CD14-positive monocyte (primary cell): ENCODE measurements around the gene RANGRF. TPM values are rescaled to one million over a fixed set of nuclear protein-coding genes. Genes with fewer than 3 reads are reported as not detected.
"Not testable (repeated sequence)": the region's sequence is repeated elsewhere in the genome, so short reads cannot be mapped to it uniquely, and the experiment has no call there.

Experiments used
- DNase-seq, 3 donors: peaks; one replicate each; pipeline ENCODE4 v3.0.0-alpha.2; 2011 to 2022
- H2AFZ ChIP-seq: 2 replicates; pipeline ENCODE4 v1.6.0; 2012; ENCODE audit warnings: mild to moderate bottlenecking, low read depth, low read length, inconsistent platforms; ENCODE audit not compliant: insufficient read depth, poor library complexity, severe bottlenecking
- H3K27ac ChIP-seq, 2 donors: 1 replicate in 1 of 2; 2 replicates in 1 of 2; pipeline ENCODE4 v1.5.1; 2012 to 2013; ENCODE audit warnings: low read length in 2 of 2, control low read depth in 1 of 2, inconsistent platforms in 1 of 2, low read depth in 1 of 2, mild to moderate bottlenecking in 1 of 2
- H3K27me3 ChIP-seq, 2 donors: one replicate each; pipeline versions ENCODE4 v1.6.0 to v1.6.1; 2011 to 2013; ENCODE audit warnings: low read length in 2 of 2; ENCODE audit not compliant: control insufficient read depth in 2 of 2, insufficient read depth in 2 of 2
- H3K36me3 ChIP-seq, 2 donors: replicated peaks in 1 of 2; 1 replicate in 1 of 2; 2 replicates in 1 of 2; pipeline versions ENCODE4 v1.5.1 to v1.6.1; 2012 to 2013; ENCODE audit warnings: low read length in 2 of 2, control low read depth in 1 of 2, inconsistent platforms in 1 of 2, mild to moderate bottlenecking in 1 of 2; ENCODE audit not compliant: insufficient read depth in 2 of 2, control insufficient read depth in 1 of 2
- H3K4me1 ChIP-seq, 2 donors: 1 replicate in 1 of 2; 2 replicates in 1 of 2; pipeline versions ENCODE4 v1.5.1 to v1.6.1; 2012 to 2013; ENCODE audit warnings: low read length in 2 of 2, control low read depth in 1 of 2, inconsistent platforms in 1 of 2, mild to moderate bottlenecking in 1 of 2, moderate library complexity in 1 of 2; ENCODE audit not compliant: insufficient read depth in 2 of 2, control insufficient read depth in 1 of 2
- H3K4me2 ChIP-seq: replicated peaks from 2 replicates; pipeline ENCODE3; 2012; ENCODE audit warnings: low read length, moderate library complexity, mild to moderate bottlenecking; ENCODE audit not compliant: poor library complexity, severe bottlenecking; ENCODE audit errors: extremely low read depth
- H3K4me3 ChIP-seq, 3 experiments: fragments of 200-600 bp in 1 of 3; sonication (generic) in 1 of 3; replicated peaks in 1 of 3; 1 replicate in 2 of 3; 2 replicates in 1 of 3; pipeline ENCODE4 v1.5.1; 2011 to 2013; ENCODE audit warnings: low read length in 3 of 3, mild to moderate bottlenecking in 3 of 3, control low read depth in 2 of 3, low read depth in 2 of 3, inconsistent platforms in 1 of 3, moderate library complexity in 1 of 3
- H3K79me2 ChIP-seq: 2 replicates; pipeline ENCODE4 v1.6.0; 2012; ENCODE audit warnings: mild to moderate bottlenecking, control low read depth, inconsistent platforms, low read length, moderate library complexity; ENCODE audit not compliant: insufficient read depth
- H3K9ac ChIP-seq: 2 replicates; pipeline ENCODE4 v1.6.0; 2017; ENCODE audit warnings: low read length, mild to moderate bottlenecking; ENCODE audit not compliant: insufficient read depth, poor library complexity, severe bottlenecking
- H3K9me3 ChIP-seq, 2 donors: replicated peaks in 1 of 2; 1 replicate in 1 of 2; 2 replicates in 1 of 2; pipeline versions ENCODE4 v1.5.1 to v1.6.1; 2012 to 2013; ENCODE audit warnings: low read length in 2 of 2, control low read depth in 1 of 2; ENCODE audit not compliant: control insufficient read depth in 1 of 2, insufficient read depth in 1 of 2
- H4K20me1 ChIP-seq: 2 replicates; pipeline ENCODE4 v1.6.0; 2012; ENCODE audit warnings: mild to moderate bottlenecking, low read length, control low read depth, moderate library complexity; ENCODE audit not compliant: insufficient read depth
- H3K27ac Mint-ChIP-seq, 7 donors: one replicate each; pipeline ENCODE4 v1.8.0; 2020; ENCODE audit warnings: mild to moderate bottlenecking in 7 of 7, mixed read lengths in 7 of 7, moderate library complexity in 6 of 7, inconsistent platforms in 2 of 7
- H3K27me3 Mint-ChIP-seq, 3 donors: one replicate each; pipeline ENCODE4 v1.8.0; 2021 to 2022; ENCODE audit warnings: low read depth in 3 of 3, mild to moderate bottlenecking in 3 of 3, mixed read lengths in 3 of 3, moderate library complexity in 3 of 3, inconsistent platforms in 1 of 3
- H3K36me3 Mint-ChIP-seq, 2 donors: one replicate each; pipeline ENCODE4 v1.8.0; 2020; ENCODE audit warnings: mixed read lengths in 2 of 2, inconsistent platforms in 1 of 2, mild to moderate bottlenecking in 1 of 2
- H3K4me1 Mint-ChIP-seq: one replicate; pipeline ENCODE4 v1.8.0; 2020; ENCODE audit warnings: mild to moderate bottlenecking, mixed read lengths
- H3K4me3 Mint-ChIP-seq, 2 donors: one replicate each; pipeline ENCODE4 v1.8.0; 2020; ENCODE audit warnings: mild to moderate bottlenecking in 2 of 2, mixed read lengths in 2 of 2, moderate library complexity in 1 of 2
- H3K9me3 Mint-ChIP-seq, 7 donors: one replicate each; pipeline ENCODE4 v1.8.0; 2020 to 2022; ENCODE audit warnings: mixed read lengths in 7 of 7, mild to moderate bottlenecking in 6 of 7, moderate library complexity in 6 of 7, inconsistent platforms in 2 of 7
- CTCF ChIP-seq: fragments of 200-600 bp; IDR thresholded peaks from one replicate; pipeline ENCODE4 v1.8.0; 2022; ENCODE audit warnings: antibody characterized with exemption, mild to moderate bottlenecking
- WGBS: methylation state at CpG from one replicate; pipeline ENCODE4 v1.1.5; 2013; ENCODE audit warnings: missing lambda C conversion rate; ENCODE audit not compliant: insufficient coverage; 5-methylcytosine and 5-hydroxymethylcytosine counted together
- intact Hi-C, 2 donors: fragments of 100-400 bp; cut with micrococcal nuclease; formaldehyde crosslinking; loops; one replicate each; pipeline versions ENCODE4 v1.15.0 to v1.15.1; 2023
- polyA plus RNA-seq, 3 donors: library from polyadenylated mRNA; depleted of rRNA in 1 of 3; unstranded in 2 of 3; stranded (reverse) in 1 of 3; fragments of 300-500 nt in 2 of 3; fragments of >200 nt in 1 of 3; fragmentation: Illumina TruSeq in 2 of 3; gene quantifications; 1 replicate in 2 of 3; 2 replicates in 1 of 3; pipeline ENCODE4 v1.2.3, GENCODE V29; 2012 to 2021

Gene RANGRF
- polyA plus RNA-seq, 3 donors, result 27.3 to 34.3 (median 31.7) TPM

GRCh38 chr17:8249621-8250500, 38.6 kb upstream of the RANGRF start:
- peaks cover 45% of the 10 kb centered on the region for H3K79me2 ChIP-seq

GRCh38 chr17:8251411-8251810, 37.1 kb upstream of the RANGRF start:
- H3K4me2 ChIP-seq, H3K9me3 ChIP-seq, H2AFZ ChIP-seq, H4K20me1 ChIP-seq, H3K27ac ChIP-seq, H3K4me3 Mint-ChIP-seq, H3K27me3 Mint-ChIP-seq, DNase-seq, H3K9me3 Mint-ChIP-seq, H3K27ac Mint-ChIP-seq, H3K27me3 ChIP-seq, H3K4me3 ChIP-seq, H3K9ac ChIP-seq: not testable (repeated sequence)
- Histone ChIP-seq H3K36me3 (peaks cover 13 to 18% of the 10 kb centered on the region in 2 donors), H3K79me2 (peaks cover 30% of the 10 kb centered on the region), H3K4me1 (peaks cover 14% of the 10 kb centered on the region in 2 donors)
- H3K36me3 Mint-ChIP-seq, result peaks cover 22 to 27% of the 10 kb centered on the region in 2 donors
- no CpG with 5 or more reads among the region's 2 CpGs for WGBS
- intact Hi-C loops, result loop anchor here in 1 of 2 donors (5.0 kb wide), 1 partner anchor 36 kb away; the partner anchor contains the start of gene RANGRF
- peaks cover 21% of the 10 kb centered on the region for H3K4me1 Mint-ChIP-seq

More at GRCh38 chr17:8249621-8250500, 38.6 kb upstream of the RANGRF start:
- H3K9me3 Mint-ChIP-seq, result peaks cover 0 to under 1% (median 0%) of the 10 kb centered on the region in 7 donors
- intact Hi-C loops, result loop anchor here (1.0 to 10.0 kb wide), 6 partner anchors 24 to 65 kb away; partner anchors contain the start of genes AURKB (in 2 of the 2) and RANGRF (in 2 of the 2)
- no peak for DNase-seq
- peak overlapping the region; percentile 83 for H3K4me2 ChIP-seq
- peaks cover 29% of the 10 kb centered on the region for H3K4me1 Mint-ChIP-seq
- H3K27ac ChIP-seq, result peak overlapping the region in 1 of 2 donors; percentile 95
- H2AFZ ChIP-seq, result peak overlapping the region; percentile 94
- peak overlapping the region in 6 of 7 donors; percentile 97 to 100 (median 99) for H3K27ac Mint-ChIP-seq
- 26% methylated on average over 4 of the region's 10 CpGs for WGBS
- peak overlapping the region; percentile 88 for H3K9ac ChIP-seq
- no peak for TF ChIP-seq CTCF
- H3K9me3 ChIP-seq, result no peaks in the 10 kb centered on the region
- H3K27me3 ChIP-seq, result no peaks in the 10 kb centered on the region
- peaks cover 16 to 23% of the 10 kb centered on the region in 2 donors for H3K4me1 ChIP-seq
- no peaks in the 10 kb centered on the region for H3K27me3 Mint-ChIP-seq
- H3K36me3 Mint-ChIP-seq, result peaks cover 10 to 17% of the 10 kb centered on the region in 2 donors
- peak overlapping the region; percentile 61 to 88 (median 61) for H3K4me3 ChIP-seq
- peak overlapping the region; percentile 95 to 98 for H3K4me3 Mint-ChIP-seq
- peaks cover 3% of the 10 kb centered on the region in 2 donors for H3K36me3 ChIP-seq
- no peaks in the 10 kb centered on the region for H4K20me1 ChIP-seq
